ENCODE measurements around the gene MYL7. TPM values are rescaled to one million over a fixed set of nuclear protein-coding genes. Genes with fewer than 3 reads are reported as not detected.

The MYL7 gene
- total and polyA plus RNA-seq, 2 of the 13 experiments (the other 11 are each of a cell fraction or from before 2014, with no cell fraction given) = 1.8 TPM; not detected in 1

DNA sequence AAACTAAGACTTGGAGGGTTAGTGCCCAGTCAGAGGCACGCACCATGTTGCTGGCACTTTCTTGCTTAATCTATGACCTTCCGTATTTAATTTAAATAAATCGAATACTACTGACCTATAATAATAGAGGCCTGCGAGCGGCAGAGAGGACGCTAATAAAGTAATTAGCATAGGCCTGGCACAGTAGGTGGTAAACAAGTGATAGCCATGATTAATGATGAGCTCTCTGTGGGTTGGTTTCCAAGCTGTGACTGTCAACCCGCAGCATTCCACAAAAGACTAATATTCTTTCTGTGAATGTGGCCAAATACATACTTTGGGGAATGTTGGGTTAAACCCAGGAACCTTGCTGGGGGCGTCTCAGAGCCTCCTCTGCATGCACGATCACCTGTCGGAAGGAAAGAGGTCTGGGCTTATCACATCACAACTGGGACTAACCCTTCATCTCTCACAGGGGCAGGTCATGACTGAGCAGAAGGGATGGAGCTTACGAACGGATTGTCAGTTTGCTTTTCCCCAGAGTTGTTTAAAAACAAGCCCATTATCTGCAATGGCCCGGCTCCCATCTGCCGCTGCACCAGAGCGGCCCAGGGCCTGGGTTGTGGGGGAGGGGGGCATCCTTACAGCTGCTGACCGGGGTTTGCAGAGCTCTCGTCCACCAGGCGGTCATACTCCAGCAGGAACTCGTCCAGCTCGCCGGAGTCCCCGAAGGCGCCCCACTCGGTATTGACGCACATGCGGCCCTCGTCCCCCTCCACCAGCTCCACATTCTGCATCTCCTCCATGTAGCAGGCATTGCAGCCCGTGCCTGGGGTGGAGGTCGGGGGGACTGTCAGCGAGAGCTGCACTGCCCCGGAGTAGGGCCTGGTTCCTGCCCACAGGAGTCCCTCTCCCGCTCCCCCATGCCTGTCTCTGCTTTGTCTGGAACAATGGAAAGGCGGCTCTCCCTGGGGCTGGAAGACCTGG, 6.2 kb upstream of the MYL7 start:
- TF ChIP-seq ZNF768 (CRISPR knock-in tag; IDR thresholded peaks at IDR 0.05) = no peak
- TF ChIP-seq ZNF224 (CRISPR knock-in tag; IDR thresholded peaks at IDR 0.05) = no peak
- no peak for TF ChIP-seq ZNF761 (CRISPR knock-in tag; conservative IDR thresholded peaks at IDR 0.05)
- TF ChIP-seq, protein P1, sequence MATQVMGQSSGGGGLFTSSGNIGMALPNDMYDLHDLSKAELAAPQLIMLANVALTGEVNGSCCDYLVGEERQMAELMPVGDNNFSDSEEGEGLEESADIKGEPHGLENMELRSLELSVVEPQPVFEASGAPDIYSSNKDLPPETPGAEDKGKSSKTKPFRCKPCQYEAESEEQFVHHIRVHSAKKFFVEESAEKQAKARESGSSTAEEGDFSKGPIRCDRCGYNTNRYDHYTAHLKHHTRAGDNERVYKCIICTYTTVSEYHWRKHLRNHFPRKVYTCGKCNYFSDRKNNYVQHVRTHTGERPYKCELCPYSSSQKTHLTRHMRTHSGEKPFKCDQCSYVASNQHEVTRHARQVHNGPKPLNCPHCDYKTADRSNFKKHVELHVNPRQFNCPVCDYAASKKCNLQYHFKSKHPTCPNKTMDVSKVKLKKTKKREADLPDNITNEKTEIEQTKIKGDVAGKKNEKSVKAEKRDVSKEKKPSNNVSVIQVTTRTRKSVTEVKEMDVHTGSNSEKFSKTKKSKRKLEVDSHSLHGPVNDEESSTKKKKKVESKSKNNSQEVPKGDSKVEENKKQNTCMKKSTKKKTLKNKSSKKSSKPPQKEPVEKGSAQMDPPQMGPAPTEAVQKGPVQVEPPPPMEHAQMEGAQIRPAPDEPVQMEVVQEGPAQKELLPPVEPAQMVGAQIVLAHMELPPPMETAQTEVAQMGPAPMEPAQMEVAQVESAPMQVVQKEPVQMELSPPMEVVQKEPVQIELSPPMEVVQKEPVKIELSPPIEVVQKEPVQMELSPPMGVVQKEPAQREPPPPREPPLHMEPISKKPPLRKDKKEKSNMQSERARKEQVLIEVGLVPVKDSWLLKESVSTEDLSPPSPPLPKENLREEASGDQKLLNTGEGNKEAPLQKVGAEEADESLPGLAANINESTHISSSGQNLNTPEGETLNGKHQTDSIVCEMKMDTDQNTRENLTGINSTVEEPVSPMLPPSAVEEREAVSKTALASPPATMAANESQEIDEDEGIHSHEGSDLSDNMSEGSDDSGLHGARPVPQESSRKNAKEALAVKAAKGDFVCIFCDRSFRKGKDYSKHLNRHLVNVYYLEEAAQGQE (IDR thresholded peaks at IDR 0.05; ENCODE audit: borderline replicate concordance in 1 of 2, low read depth in 1 of 2, low read length in 2 of 2) = no peak
- no peak overlapping the region for H3K27ac ChIP-seq (ENCODE audit: extremely low read length, insufficient read depth, low read length)
- DNase-seq (ENCODE audit: low spot score) (no peak), ATAC-seq (no peak), FAIRE-seq (no peak)
- no TSS peak for BruUV-seq (replicated peaks)
- ChIA-PET POLR2A (no interaction called here), CTCF (ENCODE audit: low intra/inter-chr PET ratio, low total read pairs) (no interaction called here)
- H4K20me1 ChIP-seq (ENCODE audit: insufficient read depth, low read length) = no peaks in the 10 kb centered on the region
- no peak overlapping the region for H3K4me3 ChIP-seq (replicated peaks in 1 of 3; ENCODE audit: insufficient read depth in 1 of 3, low read depth in 2 of 3, low read length in 3 of 3)
- in situ Hi-C loops (cut with HindIII; ENCODE audit: extremely low pct_ligation_motif_present, low pct_unique_long_range_greater_than_20kb) (no loop called here), intact Hi-C loops (cut with micrococcal nuclease; ENCODE audit: unreplicated experiment) (no loop called here)
- no peak overlapping the region for H2AFZ ChIP-seq (ENCODE audit: low read length)
- WGBS (ENCODE audit: low lambda C conversion rate) = 72% methylated on average over 21 of the region's 33 CpGs
- no peaks in the 10 kb centered on the region for H3K79me2 ChIP-seq (ENCODE audit: insufficient read depth, low read length)
- no peaks in the 10 kb centered on the region for H3K9me3 ChIP-seq (ENCODE audit: low read length)
- peaks cover 2 to 43% of the 10 kb centered on the region in 2 experiments; a peak in 3 of 5 replicates for H3K27me3 ChIP-seq (ENCODE audit: control insufficient read depth in 1 of 2, insufficient read depth in 2 of 2, low read length in 2 of 2)
- H3K4me1 ChIP-seq (ENCODE audit: insufficient read depth, low read length) = peaks cover 5% of the 10 kb centered on the region
- no peaks in the 10 kb centered on the region for H3K36me3 ChIP-seq (replicated peaks in 1 of 2; ENCODE audit: control insufficient read depth in 1 of 2, insufficient read depth in 2 of 2, low read length in 2 of 2)
- no peak overlapping the region; the same call in 1 of the 2 replicates for H3K4me2 ChIP-seq (ENCODE audit: low read depth, low read length)
- no peak overlapping the region for H3K9ac ChIP-seq (ENCODE audit: insufficient read depth, low read depth, low read length)
